CD14-positive monocyte (primary cell): ENCODE results near the gene LRP1B. TPM values are rescaled to one million over a fixed set of nuclear protein-coding genes. Genes with fewer than 3 reads are reported as not detected.

Source experiments
- DNase-seq, 3 donors: peaks; one replicate each; pipeline ENCODE4 v3.0.0-alpha.2; 2011 to 2022
- H2AFZ ChIP-seq: 2 replicates; pipeline ENCODE4 v1.6.0; 2012; ENCODE audit warnings: mild to moderate bottlenecking, low read depth, low read length, inconsistent platforms; ENCODE audit not compliant: insufficient read depth, poor library complexity, severe bottlenecking
- H3K27ac ChIP-seq, 2 donors: 1 replicate in 1 of 2; 2 replicates in 1 of 2; pipeline ENCODE4 v1.5.1; 2012 to 2013; ENCODE audit warnings: low read length in 2 of 2, control low read depth in 1 of 2, inconsistent platforms in 1 of 2, low read depth in 1 of 2, mild to moderate bottlenecking in 1 of 2
- H3K27me3 ChIP-seq, 2 donors: one replicate each; pipeline versions ENCODE4 v1.6.0 to v1.6.1; 2011 to 2013; ENCODE audit warnings: low read length in 2 of 2; ENCODE audit not compliant: control insufficient read depth in 2 of 2, insufficient read depth in 2 of 2
- H3K36me3 ChIP-seq, 2 donors: replicated peaks in 1 of 2; 1 replicate in 1 of 2; 2 replicates in 1 of 2; pipeline versions ENCODE4 v1.5.1 to v1.6.1; 2012 to 2013; ENCODE audit warnings: low read length in 2 of 2, control low read depth in 1 of 2, inconsistent platforms in 1 of 2, mild to moderate bottlenecking in 1 of 2; ENCODE audit not compliant: insufficient read depth in 2 of 2, control insufficient read depth in 1 of 2
- H3K4me1 ChIP-seq, 2 donors: 1 replicate in 1 of 2; 2 replicates in 1 of 2; pipeline versions ENCODE4 v1.5.1 to v1.6.1; 2012 to 2013; ENCODE audit warnings: low read length in 2 of 2, control low read depth in 1 of 2, inconsistent platforms in 1 of 2, mild to moderate bottlenecking in 1 of 2, moderate library complexity in 1 of 2; ENCODE audit not compliant: insufficient read depth in 2 of 2, control insufficient read depth in 1 of 2
- H3K4me2 ChIP-seq: replicated peaks from 2 replicates; pipeline ENCODE3; 2012; ENCODE audit warnings: low read length, moderate library complexity, mild to moderate bottlenecking; ENCODE audit not compliant: poor library complexity, severe bottlenecking; ENCODE audit errors: extremely low read depth
- H3K4me3 ChIP-seq, 3 experiments: fragments of 200-600 bp in 1 of 3; sonication (generic) in 1 of 3; replicated peaks in 1 of 3; 1 replicate in 2 of 3; 2 replicates in 1 of 3; pipeline ENCODE4 v1.5.1; 2011 to 2013; ENCODE audit warnings: low read length in 3 of 3, mild to moderate bottlenecking in 3 of 3, control low read depth in 2 of 3, low read depth in 2 of 3, inconsistent platforms in 1 of 3, moderate library complexity in 1 of 3
- H3K79me2 ChIP-seq: 2 replicates; pipeline ENCODE4 v1.6.0; 2012; ENCODE audit warnings: mild to moderate bottlenecking, control low read depth, inconsistent platforms, low read length, moderate library complexity; ENCODE audit not compliant: insufficient read depth
- H3K9ac ChIP-seq: 2 replicates; pipeline ENCODE4 v1.6.0; 2017; ENCODE audit warnings: low read length, mild to moderate bottlenecking; ENCODE audit not compliant: insufficient read depth, poor library complexity, severe bottlenecking
- H3K9me3 ChIP-seq, 2 donors: replicated peaks in 1 of 2; 1 replicate in 1 of 2; 2 replicates in 1 of 2; pipeline versions ENCODE4 v1.5.1 to v1.6.1; 2012 to 2013; ENCODE audit warnings: low read length in 2 of 2, control low read depth in 1 of 2; ENCODE audit not compliant: control insufficient read depth in 1 of 2, insufficient read depth in 1 of 2
- H4K20me1 ChIP-seq: 2 replicates; pipeline ENCODE4 v1.6.0; 2012; ENCODE audit warnings: mild to moderate bottlenecking, low read length, control low read depth, moderate library complexity; ENCODE audit not compliant: insufficient read depth
- H3K27ac Mint-ChIP-seq, 7 donors: one replicate each; pipeline ENCODE4 v1.8.0; 2020; ENCODE audit warnings: mild to moderate bottlenecking in 7 of 7, mixed read lengths in 7 of 7, moderate library complexity in 6 of 7, inconsistent platforms in 2 of 7
- H3K27me3 Mint-ChIP-seq, 3 donors: one replicate each; pipeline ENCODE4 v1.8.0; 2021 to 2022; ENCODE audit warnings: low read depth in 3 of 3, mild to moderate bottlenecking in 3 of 3, mixed read lengths in 3 of 3, moderate library complexity in 3 of 3, inconsistent platforms in 1 of 3
- H3K36me3 Mint-ChIP-seq, 2 donors: one replicate each; pipeline ENCODE4 v1.8.0; 2020; ENCODE audit warnings: mixed read lengths in 2 of 2, inconsistent platforms in 1 of 2, mild to moderate bottlenecking in 1 of 2
- H3K4me1 Mint-ChIP-seq: one replicate; pipeline ENCODE4 v1.8.0; 2020; ENCODE audit warnings: mild to moderate bottlenecking, mixed read lengths
- H3K4me3 Mint-ChIP-seq, 2 donors: one replicate each; pipeline ENCODE4 v1.8.0; 2020; ENCODE audit warnings: mild to moderate bottlenecking in 2 of 2, mixed read lengths in 2 of 2, moderate library complexity in 1 of 2
- H3K9me3 Mint-ChIP-seq, 7 donors: one replicate each; pipeline ENCODE4 v1.8.0; 2020 to 2022; ENCODE audit warnings: mixed read lengths in 7 of 7, mild to moderate bottlenecking in 6 of 7, moderate library complexity in 6 of 7, inconsistent platforms in 2 of 7
- WGBS: methylation state at CpG from one replicate; pipeline ENCODE4 v1.1.5; 2013; ENCODE audit warnings: missing lambda C conversion rate; ENCODE audit not compliant: insufficient coverage; 5-methylcytosine and 5-hydroxymethylcytosine counted together
- intact Hi-C, 2 donors: fragments of 100-400 bp; cut with micrococcal nuclease; formaldehyde crosslinking; loops; one replicate each; pipeline versions ENCODE4 v1.15.0 to v1.15.1; 2023
- polyA plus RNA-seq, 3 donors: library from polyadenylated mRNA; depleted of rRNA in 1 of 3; unstranded in 2 of 3; stranded (reverse) in 1 of 3; fragments of 300-500 nt in 2 of 3; fragments of >200 nt in 1 of 3; fragmentation: Illumina TruSeq in 2 of 3; gene quantifications; 1 replicate in 2 of 3; 2 replicates in 1 of 3; pipeline ENCODE4 v1.2.3, GENCODE V29; 2012 to 2021
- TF ChIP-seq, protein P1 (sequence below): fragments of 200-600 bp; IDR thresholded peaks from one replicate; pipeline ENCODE4 v1.8.0; 2022; ENCODE audit warnings: antibody characterized with exemption, mild to moderate bottlenecking

The LRP1B gene
- polyA plus RNA-seq, 3 donors: not detected

DNA sequence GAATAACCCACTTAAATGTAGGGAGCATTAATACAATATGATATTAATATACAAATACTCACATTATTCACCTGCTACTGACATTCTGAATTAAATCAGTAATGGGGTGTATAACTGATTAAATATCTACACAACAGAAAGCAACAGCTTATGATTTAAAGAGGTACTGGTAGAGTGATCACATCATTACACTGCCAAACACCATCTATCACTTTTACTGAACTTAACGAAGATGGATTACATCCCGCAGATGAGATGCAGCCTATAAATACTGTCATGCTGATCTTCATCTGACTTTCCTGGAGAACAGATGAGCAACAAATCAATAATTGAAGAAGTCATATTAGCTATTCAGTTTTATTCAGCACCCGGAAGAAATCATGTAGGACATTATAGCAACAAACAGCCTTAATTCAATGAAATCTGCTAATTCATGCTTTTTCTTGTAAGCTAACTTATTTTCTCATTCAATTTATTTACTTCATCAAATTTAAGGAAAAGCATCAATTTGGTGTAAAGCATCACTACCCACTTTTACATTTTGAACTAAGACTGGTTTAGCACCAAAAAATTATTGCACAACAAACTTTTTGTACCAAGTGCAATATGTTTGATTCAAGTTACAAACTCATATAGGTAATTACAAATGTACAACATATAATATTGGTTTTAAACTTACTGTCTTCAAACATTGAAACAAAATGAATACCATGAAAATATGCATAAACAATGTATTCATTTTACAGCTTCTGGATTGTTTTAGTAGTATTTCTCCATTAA, 1509.0 kb downstream of the LRP1B start:
- H3K9ac ChIP-seq: no peak overlapping the region
- no peak overlapping the region for H2AFZ ChIP-seq
- DNase-seq: no peak
- H3K4me3 Mint-ChIP-seq: no peak overlapping the region
- no peak overlapping the region for H3K4me3 ChIP-seq
- peaks cover 0 to 3% (median 0%) of the 10 kb centered on the region in 7 donors for H3K9me3 Mint-ChIP-seq
- WGBS: no CpG with 5 or more reads among the region's 3 CpGs
- intact Hi-C loops: no loop called here
- H3K4me1 ChIP-seq: no peaks in the 10 kb centered on the region
- H3K9me3 ChIP-seq: no peaks in the 10 kb centered on the region
- H3K79me2 ChIP-seq: no peaks in the 10 kb centered on the region
- no peak overlapping the region for H3K4me2 ChIP-seq
- TF ChIP-seq, protein P1, sequence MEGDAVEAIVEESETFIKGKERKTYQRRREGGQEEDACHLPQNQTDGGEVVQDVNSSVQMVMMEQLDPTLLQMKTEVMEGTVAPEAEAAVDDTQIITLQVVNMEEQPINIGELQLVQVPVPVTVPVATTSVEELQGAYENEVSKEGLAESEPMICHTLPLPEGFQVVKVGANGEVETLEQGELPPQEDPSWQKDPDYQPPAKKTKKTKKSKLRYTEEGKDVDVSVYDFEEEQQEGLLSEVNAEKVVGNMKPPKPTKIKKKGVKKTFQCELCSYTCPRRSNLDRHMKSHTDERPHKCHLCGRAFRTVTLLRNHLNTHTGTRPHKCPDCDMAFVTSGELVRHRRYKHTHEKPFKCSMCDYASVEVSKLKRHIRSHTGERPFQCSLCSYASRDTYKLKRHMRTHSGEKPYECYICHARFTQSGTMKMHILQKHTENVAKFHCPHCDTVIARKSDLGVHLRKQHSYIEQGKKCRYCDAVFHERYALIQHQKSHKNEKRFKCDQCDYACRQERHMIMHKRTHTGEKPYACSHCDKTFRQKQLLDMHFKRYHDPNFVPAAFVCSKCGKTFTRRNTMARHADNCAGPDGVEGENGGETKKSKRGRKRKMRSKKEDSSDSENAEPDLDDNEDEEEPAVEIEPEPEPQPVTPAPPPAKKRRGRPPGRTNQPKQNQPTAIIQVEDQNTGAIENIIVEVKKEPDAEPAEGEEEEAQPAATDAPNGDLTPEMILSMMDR: no peak
- H3K27ac ChIP-seq: no peak overlapping the region
- H3K36me3 Mint-ChIP-seq: no peaks in the 10 kb centered on the region
- peaks cover 0 to 2% (median 0%) of the 10 kb centered on the region in 3 donors for H3K27me3 Mint-ChIP-seq
- H3K36me3 ChIP-seq: no peaks in the 10 kb centered on the region
- no peak overlapping the region for H3K27ac Mint-ChIP-seq
- H3K27me3 ChIP-seq: no peaks in the 10 kb centered on the region
- H3K4me1 Mint-ChIP-seq: no peaks in the 10 kb centered on the region
- H4K20me1 ChIP-seq: no peaks in the 10 kb centered on the region

DNA sequence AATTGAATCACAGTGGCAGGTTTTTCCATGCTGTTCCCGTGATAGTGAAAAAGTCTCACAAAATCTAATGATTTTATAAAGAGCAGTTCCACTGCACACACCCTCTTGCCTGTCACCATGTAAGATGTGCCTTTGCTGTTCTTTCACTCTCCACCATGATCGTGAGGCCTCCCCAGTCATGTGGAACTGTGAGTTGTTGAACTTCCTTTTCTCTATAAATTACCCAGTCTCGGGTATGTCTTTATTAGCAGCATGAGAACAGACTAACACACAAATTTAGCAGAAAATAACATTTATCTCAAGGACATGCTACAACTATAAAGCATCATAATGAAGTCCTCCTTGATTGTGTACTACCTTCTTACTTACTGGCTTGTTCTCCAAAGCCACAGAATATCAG, 1526.0 kb downstream of the LRP1B start:
- WGBS: no CpG with 5 or more reads among the region's 3 CpGs
- Histone ChIP-seq H4K20me1 (no peaks in the 10 kb centered on the region), H3K27me3 (no peaks in the 10 kb centered on the region), H3K9me3 (no peaks in the 10 kb centered on the region), H3K36me3 (no peaks in the 10 kb centered on the region), H3K27ac (no peak overlapping the region), H2AFZ (no peak overlapping the region), H3K4me3 (no peak overlapping the region), H3K4me1 (no peaks in the 10 kb centered on the region), H3K9ac (no peak overlapping the region), H3K4me2 (no peak overlapping the region), H3K79me2 (no peaks in the 10 kb centered on the region)
- H3K9me3 Mint-ChIP-seq: peaks cover 0 to 2% (median 0%) of the 10 kb centered on the region in 7 donors
- intact Hi-C loops: no loop called here
- H3K36me3 Mint-ChIP-seq: no peaks in the 10 kb centered on the region
- H3K4me1 Mint-ChIP-seq: no peaks in the 10 kb centered on the region
- no peak for DNase-seq
- H3K4me3 Mint-ChIP-seq: no peak overlapping the region
- peaks cover 0 to 2% (median 0%) of the 10 kb centered on the region in 3 donors for H3K27me3 Mint-ChIP-seq
- no peak overlapping the region for H3K27ac Mint-ChIP-seq
- TF ChIP-seq, protein P1: no peak
